HG03460 (cell line): ENCODE data around the gene GNAI3.

ENCODE experiments used
- ATAC-seq: cut with Tn5 transposase; IDR thresholded peaks from one replicate; pipeline ENCODE4 v1.9.1; 2021; ENCODE audit not compliant: unreplicated experiment

Gene GNAI3

DNA sequence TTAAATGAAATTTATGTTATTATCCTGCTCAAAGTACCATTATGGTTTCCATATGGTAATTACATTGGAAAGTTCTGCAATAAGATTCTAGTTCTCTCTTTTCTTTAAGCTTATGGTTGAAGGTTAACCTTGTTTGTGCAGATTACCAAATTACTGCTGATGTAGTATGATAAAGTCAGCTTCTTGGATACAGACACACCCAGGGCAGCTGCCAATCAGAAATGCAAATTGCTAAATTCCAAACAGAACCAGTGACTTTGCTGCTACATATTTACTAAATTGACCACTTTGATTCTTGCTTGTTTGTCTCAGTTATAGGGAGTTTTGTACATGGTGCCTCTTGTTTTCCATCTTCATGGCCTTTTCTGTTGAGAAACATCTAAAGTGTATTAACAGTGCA is 44.5 kb downstream of the GNAI3 start:
- no peak for ATAC-seq

DNA sequence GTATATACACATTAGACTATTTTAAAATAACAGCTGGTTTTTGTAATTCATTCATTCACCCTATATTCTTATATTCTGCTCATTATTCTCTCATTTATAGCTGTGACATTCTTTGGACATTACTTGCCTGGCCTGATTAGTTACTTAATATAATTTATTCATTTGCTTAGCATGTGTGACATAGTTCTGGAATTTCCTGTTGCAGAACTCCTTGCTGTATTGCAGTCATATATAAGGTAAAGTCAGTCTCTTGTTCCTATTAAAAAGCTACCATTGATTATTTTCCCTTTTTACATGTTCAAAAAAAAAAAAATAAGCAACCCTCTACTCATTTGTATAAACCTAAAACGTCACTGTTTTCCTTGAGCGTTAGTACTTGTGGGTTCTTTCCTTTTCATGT is 47.1 kb downstream of the GNAI3 start:
- no peak for ATAC-seq

DNA sequence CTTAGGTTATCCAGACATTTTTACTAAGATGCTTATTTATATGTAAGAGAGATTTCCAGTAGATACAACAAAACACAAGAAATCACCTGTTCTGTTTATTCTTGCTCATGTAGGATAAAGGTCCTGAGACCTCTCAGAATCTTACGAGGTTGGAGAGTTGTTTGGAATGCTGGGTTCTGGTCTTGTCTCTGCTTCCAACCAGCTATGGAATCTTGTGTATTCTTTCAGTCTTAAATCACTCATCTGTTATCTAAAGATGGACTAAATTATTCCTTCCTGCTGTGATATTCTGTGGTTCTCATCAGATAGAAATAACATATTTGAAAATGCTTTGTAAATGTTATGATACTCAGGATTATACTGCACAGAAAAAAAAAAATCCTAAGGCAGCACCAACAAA is 49.7 kb downstream of the GNAI3 start:
- ATAC-seq, result no peak

DNA sequence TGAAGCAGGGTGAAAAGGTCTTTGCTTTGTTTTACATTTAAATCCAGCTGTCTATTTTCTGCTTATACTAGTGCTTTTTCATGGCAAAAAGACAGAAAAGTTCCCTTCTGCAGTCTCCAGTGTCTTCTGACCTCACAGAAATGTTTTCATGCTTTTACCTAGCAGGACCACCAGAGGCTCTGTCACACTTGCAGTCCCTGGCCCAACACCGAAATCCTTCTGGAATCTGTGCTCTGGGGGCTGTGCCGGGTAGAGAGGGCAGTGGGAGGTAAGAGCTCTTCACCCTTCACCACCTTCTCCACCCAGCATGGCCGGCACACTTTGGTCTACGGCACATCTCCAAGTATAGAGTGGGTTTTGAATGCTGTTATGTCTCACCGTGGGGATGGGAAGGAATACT is 50.2 kb downstream of the GNAI3 start:
- ATAC-seq, result no peak

DNA sequence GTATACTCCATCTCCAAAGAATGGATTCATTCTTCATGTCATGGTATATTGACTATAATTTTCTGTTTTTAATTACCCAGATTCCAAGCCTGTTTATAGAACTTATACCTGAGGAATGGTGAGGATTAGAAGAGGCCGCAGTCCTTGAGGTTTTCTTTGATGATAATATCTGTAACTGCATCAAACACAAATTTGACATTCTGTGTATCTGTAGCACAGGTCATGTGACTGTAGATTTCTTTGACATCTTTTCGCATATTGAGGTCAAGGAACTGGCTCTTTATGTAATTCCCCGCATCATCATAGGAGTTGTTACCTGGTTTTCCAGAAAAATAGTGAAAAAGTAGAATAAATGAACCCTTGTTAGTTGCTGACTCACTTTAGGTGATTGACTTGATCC is 54.8 kb downstream of the GNAI3 start:
- no peak for ATAC-seq

DNA sequence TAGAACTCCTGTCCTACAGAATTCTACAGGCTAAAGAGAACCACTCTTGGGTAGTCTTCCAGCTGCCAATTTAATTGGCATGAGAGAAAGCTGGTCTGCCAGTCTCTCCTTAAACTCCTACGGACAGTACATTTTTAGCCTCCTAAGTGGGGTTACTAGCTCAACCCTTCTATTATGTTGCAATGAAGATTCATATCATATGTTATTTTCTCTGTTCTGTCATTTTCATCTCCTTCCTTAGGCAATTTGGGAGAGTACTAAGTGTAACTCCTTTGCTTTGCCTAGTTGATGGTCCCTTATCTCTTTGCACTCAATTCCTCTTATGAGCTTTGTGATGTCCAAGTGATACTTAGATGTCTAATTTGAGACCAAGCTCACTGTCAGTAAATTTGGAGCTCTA is 57.0 kb downstream of the GNAI3 start:
- ATAC-seq, result no peak

DNA sequence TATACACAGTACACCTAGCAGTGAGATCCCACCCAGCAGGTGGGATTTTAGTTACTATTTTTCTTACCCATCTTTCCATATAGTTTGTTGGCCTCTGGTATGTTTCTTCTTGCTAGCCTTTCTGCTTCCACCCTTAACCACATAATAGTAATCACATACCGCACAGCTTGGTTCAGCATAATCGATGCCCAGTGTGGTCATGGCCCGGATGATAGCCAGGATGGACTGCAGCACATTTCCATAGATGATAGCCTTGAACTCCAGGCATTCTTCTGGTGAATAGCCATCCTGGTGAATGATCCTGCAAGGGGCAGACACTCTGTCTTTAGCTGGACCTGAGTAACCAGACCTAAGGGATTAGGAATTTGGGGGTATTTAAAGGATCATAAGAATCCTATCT is 61.5 kb downstream of the GNAI3 start:
- ATAC-seq, result no peak

DNA sequence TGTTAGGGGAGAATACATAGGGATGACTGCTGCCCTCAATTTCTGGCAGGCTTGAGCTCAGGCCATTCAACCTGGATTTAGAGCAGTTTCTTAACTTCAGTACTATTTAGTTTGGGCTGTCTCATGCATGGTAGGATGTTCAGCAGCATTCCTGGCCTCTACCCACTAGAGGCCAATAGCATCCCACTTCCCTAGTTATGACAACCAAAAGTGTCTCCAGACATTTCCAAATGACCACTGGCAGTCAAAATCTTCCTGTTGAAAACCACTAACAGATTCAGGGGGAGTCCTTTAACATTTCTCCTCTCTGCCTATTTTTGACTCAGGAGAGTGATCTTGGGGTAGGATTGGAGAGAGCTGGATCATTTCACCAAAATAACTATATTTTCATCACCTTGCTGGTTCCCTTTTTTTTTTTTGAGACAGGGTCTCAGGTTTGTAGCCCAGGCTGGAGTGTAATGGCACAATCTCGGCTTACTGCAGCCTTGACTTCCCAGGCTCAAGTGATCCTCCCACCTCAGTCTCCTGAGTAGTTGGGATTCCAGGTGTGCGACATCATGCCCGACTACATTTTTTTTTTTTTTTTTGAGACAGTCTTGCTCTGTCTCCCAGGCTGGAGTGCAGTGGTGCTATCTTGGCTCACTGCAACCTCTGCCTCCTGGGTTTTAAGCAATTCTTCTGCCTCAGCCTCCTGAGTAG is 62.3 kb downstream of the GNAI3 start:
- ATAC-seq, result no peak

DNA sequence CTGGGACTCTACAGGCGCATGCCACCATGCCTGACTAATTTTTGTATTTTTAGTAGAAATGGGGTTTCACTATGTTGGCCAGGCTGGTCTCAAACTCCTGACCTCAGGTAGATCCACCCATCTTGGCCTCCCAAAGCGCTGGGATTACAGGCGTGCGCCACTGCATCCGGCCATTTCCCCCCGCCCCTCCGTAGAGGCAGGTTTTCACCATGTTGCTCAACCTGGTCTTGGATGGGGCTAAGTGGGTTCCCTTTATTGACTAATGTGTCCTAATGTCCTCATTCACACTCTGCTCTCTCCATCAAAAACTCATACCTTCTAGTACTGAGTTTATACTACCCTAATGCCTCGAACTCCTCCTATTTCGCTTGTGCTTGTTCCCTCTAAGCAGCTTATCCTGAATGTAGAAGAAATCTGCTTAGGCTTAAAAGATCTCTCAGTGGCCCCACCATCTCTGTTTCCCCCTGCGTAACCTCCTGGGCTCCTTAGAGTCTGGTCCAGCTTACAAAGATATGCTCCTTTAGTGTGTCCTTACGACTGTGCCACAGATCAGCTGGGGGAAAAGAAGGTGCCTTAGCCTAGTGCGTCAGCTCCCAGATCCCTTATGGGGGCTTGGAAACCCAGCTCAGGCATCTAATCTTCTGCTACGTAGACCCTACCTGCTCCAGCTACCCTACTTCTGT is 63.0 kb downstream of the GNAI3 start:
- no peak for ATAC-seq

DNA sequence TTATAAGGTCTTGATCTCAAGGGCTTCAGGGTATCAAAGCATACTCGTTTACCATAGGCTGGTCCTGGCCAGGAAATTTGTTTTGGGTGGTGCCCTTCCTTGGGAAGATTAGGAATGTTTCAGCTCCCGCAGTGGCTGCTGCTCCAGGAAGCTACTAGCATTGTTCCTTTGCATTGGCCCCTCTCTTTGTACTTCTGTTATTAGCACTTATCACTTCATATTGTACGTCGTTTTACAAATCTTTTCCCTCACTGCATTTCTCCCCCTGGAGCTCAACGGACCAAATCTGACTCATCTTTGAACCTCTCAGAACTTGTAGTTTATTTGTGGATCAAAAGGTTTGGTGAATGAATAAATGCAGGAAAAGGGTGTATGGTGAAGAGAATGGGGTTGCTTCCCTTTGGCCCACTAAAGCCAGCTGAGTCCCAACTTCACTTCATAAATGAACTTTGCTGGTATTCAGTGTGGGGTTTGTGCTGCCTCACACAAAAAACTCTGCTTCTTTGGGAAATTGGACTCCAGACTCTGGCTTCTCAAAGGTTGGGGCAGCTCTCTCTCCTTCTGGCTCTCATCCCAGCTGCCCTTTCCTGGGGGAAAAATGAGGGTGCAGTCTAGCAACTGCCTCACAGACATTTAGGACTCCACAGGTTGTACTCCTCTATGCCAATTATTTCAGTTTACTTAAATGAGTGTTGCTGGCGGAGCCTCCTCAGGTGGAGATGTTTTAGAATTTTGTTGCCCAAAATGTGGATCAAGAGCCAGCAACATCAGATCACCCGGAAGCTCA is 65.1 kb downstream of the GNAI3 start:
- ATAC-seq, result no peak

DNA sequence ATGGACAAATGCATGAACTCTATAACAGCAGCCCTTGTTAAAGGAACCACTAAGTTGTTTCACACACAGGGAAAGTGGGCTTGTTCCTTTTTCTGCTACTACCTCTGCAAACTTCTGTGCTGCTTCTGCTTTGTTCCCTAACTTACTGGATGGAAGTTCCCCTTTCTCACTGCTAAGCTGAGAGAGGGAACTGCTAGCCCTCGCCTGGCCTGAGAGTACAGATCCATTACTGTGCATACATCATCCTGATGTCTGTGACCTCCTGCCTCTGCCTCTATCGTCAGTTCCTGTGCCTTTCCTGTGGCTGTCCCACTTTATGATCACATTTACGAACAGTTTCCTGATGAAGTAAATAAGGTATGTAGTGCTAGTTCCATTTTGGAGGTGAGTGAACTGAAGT is 67.5 kb downstream of the GNAI3 start:
- ATAC-seq, result no peak

DNA sequence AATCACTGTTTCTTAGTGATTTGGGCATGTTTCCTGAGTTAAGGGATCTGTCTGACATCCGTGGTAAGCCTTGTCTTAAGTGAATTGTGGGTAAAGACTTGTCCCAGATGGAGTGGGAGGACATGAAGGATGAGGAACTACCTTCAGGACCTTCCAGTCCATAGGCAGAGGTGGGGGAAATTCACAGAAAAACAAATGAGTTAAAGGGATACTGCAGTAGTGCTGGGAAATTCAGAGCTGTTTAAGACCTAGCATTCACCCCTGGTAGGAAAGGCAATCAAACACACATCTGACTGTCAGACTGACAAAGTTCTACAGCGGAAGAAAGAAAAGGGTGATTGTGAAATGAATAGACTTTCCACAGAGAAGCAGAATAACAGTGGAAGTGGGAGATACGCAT is 68.0 kb downstream of the GNAI3 start:
- ATAC-seq, result no peak

DNA sequence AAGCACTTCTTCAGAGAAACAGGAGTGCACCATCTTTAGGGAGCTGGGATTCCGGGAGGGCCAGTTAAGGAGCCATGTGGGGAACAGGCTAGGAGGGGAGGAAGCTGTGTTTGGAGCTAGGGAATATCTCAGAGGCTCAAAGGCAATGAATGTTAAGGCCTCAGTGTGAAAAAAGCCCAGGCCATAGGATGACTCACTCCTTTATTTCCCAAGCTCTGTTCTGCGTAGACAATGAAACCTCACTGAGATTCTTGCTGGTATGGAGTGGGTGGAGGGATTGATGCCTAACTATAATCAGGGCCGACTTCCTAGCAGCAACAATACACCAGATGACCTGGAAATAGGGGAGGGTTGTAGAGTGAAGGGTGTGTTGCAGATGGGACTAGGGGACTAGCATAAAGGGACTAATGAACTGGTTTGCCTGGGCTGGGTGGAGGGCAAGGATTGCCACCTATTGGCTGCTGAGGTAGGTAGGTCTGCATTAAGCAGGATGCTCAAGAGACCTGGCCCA is 68.9 kb downstream of the GNAI3 start:
- ATAC-seq, result no peak

DNA sequence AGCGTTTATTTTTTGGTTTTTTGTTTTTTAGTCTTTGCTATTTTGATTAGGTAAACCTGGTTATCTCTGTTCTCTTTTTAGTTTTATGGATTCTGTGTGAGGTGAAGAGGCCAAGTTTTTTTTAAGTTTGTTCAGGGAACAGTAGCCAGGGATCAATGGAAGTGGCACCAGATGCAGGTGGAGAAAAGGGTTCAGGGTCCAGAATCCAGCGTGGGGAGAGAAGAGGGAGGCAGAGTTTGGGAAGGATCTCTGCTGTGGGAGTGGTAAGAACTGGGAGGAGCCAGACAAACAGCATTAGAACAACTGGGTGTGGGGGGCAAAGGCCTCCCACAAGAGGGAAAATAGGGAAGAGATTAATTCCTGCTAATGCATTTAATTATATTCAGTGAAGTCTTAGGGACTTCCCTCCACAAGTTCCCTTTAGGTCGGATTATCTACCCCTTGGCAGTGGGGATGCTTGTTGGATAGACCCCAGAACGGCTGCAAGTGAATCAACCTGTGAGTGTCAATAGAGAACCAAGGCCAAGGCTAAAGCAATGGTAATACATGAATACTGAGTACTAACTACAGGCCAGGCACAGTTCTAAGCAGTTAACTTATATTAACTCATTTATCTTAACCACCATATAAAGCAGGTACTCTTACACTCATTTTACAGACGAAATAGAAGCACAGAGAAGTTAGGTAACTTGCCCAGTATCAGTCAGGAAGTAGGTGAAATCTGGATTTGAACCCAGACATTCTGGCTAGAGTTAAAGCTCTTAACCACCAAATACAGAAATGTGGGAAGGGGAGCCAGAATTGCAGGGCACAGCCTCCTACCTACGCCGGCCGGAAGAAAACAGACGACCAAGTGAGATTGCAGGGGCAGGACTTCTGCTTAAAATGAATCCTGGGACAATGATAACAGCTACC is 70.5 kb downstream of the GNAI3 start:
- no peak for ATAC-seq

DNA sequence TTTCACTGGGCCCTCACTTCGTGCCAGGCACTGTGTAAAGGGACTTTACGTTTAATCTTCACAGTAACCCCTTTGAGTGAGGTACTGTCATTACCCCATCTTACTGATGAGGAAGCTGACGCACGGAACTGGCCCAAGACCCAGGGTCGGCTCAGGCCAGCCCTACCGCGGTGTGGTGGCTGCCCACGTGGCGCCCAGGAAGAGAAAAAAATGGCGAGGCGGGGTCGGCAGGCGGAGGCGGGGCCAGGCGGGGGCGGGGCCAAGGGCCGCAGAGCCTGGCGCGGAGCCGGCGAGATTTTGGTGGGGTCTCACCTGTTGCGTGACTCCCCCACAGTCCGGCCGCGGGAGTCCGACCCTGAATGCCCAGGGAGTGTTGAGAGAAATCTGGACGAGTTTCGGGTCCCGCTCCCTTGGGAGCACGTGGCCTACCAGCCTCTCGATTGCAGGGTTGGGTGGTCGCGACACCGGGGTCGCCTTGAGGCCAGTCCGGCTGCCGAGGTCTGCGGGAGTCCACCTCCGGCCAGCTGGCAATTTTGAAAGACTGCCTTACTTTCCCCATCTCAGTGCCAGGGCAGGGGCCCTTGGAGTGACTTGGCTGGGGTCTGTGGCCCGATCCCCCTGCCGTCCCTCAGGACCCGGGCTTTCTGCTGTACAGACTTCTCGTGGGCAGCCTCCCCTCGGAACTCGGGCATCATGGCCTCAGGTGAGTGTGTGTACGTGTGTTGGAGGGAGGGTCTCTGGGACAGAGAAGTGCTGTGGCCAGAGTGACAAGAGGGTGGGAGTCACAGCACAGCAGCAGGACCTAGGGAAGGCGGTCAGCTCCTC is 71.4 kb downstream of the GNAI3 start, which contains the start of the genes AMPD2 and GNAT2:
AMPD2 (plus strand) TSS at position 262 of the 825 bp plus-strand sequence. CDS start 1,339 bp downstream, outside the sequence.
GNAT2 (minus strand) TSS at position 41 of the 825 bp plus-strand sequence. CDS start 6,746 bp downstream, outside the sequence.
- ATAC-seq, result peak; percentile 45

DNA sequence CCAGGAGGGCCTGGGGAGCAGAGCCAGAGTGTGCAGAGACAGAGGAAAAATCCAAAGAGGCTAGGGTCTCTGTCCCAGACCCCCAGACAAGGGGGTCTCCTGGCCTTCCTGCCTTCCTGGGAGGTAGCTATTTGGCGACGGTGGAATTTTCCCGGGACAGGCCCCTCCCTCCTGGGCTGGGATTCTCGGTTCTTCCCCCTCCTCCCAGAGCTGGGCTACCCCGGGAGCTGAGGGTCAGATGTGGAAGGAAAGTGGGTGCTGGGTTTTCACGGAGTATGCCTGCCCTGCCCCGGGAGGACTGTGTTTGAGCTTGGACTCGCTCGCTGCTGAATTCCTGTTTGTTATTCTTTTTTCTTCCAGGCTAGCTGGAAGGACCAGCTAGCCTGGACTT is 72.0 kb downstream of the GNAI3 start:
- peak; percentile 2 for ATAC-seq

DNA sequence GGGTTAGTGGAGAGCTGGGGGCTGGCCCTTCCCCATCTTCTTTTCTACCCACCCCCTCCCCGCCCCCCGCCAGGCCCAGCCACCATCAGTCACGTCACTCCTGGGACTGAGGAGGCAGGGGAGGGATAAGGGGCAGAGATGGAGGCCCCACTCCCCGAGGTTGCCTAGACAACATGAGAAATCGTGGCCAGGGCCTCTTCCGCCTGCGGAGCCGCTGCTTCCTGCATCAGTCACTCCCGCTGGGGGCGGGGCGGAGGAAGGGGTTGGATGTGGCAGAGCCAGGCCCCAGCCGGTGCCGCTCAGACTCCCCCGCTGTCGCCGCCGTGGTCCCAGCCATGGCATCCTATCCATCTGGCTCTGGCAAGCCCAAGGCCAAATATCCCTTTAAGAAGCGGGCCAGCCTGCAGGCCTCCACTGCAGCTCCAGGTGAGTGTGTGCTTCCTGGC is 72.4 kb downstream of the GNAI3 start:
- ATAC-seq, result peak; percentile 64

DNA sequence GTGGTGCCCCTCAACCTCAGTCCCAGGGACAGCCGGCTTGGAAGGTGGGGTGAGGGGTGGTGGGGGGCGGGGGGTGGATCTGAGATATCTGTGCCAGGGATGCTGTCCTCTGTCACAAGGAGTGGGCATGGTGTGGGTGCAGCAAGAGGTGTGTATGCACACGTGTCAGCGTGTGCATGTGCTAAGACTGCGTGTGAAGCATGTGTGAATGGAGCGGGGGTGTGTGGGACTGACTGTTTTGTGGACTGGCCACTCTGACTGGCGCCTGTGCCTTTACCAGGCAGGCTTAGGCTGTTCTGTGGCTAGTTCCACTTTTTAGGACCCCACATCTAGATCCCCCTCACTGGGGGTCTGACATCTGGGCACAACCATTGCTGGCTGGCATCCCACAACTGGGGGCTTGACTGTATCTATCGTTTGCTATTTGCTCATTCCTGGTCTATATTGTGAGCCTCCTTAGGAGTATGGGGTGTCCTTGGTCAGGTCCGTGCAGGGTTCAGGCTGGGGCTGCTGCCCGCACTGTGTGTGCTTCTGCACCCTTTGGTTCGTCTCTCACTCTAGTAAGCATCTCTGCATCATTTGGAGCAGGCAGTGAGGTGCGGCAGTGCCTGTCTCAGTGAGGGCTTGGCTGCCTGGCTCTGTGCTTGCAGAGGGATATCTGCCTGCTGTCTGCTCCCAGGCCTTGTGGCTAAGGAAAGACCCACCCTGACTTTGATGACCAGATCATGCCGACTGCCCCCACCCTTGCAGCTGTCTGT is 73.1 kb downstream of the GNAI3 start:
- ATAC-seq, result no peak
